ENCODE measurements around the gene RIC3.
"Not testable (repeated sequence)": the region's sequence is repeated elsewhere in the genome, so short reads cannot be mapped to it uniquely, and the experiment has no call there.

The RIC3 gene

GRCh38 chr11:8167796-8168195 lies 1.0 kb downstream of the RIC3 start:
- H3F3A ChIP-seq (ENCODE audit: control insufficient read depth, insufficient read depth), result no peaks in the 10 kb centered on the region
- H3K4me1 ChIP-seq (ENCODE audit: control insufficient read depth, low read length), result no peaks in the 10 kb centered on the region
- no peak overlapping the region for H3K4me2 ChIP-seq (ENCODE audit: low read length)
- H3K9me2 ChIP-seq (replicated peaks; ENCODE audit: control insufficient read depth, low read length), result no peaks in the 10 kb centered on the region
- H3K36me3 ChIP-seq (ENCODE audit: control insufficient read depth, low read length), result no peaks in the 10 kb centered on the region
- no peaks in the 10 kb centered on the region for H4K20me1 ChIP-seq (ENCODE audit: control insufficient read depth, insufficient read depth, low read depth, low read length)
- TF ChIP-seq CTCF (IDR thresholded peaks at IDR 0.05; ENCODE audit: low read depth, low read length, poor library complexity, severe bottlenecking) (no peak), EZH2phosphoT487 (IDR thresholded peaks at IDR 0.05; ENCODE audit: borderline replicate concordance, low read length) (no peak)
- no peak overlapping the region for H3K4me3 ChIP-seq (ENCODE audit: low read length)
- no peaks in the 10 kb centered on the region for H3K79me2 ChIP-seq (ENCODE audit: control insufficient read depth, low read length)
- no peak overlapping the region for H3K27ac ChIP-seq (ENCODE audit: low read depth, low read length)
- H3K9me3 ChIP-seq (ENCODE audit: control insufficient read depth, insufficient read depth, low read length), result no peaks in the 10 kb centered on the region
- H3K27me3 ChIP-seq (ENCODE audit: control insufficient read depth, low read length), result no peaks in the 10 kb centered on the region

- Histone ChIP-seq H3K9me3 (ENCODE audit: control insufficient read depth, insufficient read depth, low read length) (no peaks in the 10 kb centered on the region), H3K79me2 (ENCODE audit: control insufficient read depth, low read length) (no peaks in the 10 kb centered on the region), H3K4me2 (ENCODE audit: low read length) (no peak overlapping the region), H4K20me1 (ENCODE audit: control insufficient read depth, insufficient read depth, low read depth, low read length) (no peaks in the 10 kb centered on the region), H3K27ac (ENCODE audit: low read depth, low read length) (no peak overlapping the region), H3K36me3 (ENCODE audit: control insufficient read depth, low read length) (no peaks in the 10 kb centered on the region), H3K9me2 (replicated peaks; ENCODE audit: control insufficient read depth, low read length) (no peaks in the 10 kb centered on the region), H3K4me1 (ENCODE audit: control insufficient read depth, low read length) (no peaks in the 10 kb centered on the region), H3F3A (ENCODE audit: control insufficient read depth, insufficient read depth) (no peaks in the 10 kb centered on the region), H3K4me3 (ENCODE audit: low read length) (no peak overlapping the region), H3K27me3 (ENCODE audit: control insufficient read depth, low read length) (no peaks in the 10 kb centered on the region)
- TF ChIP-seq CTCF (IDR thresholded peaks at IDR 0.05; ENCODE audit: low read depth, low read length, poor library complexity, severe bottlenecking) (no peak), EZH2phosphoT487 (IDR thresholded peaks at IDR 0.05; ENCODE audit: borderline replicate concordance, low read length) (no peak)
These were observed 4.1 kb downstream of the RIC3 start for GRCh38 chr11:8164746-8165145.

GRCh38 chr11:8161627-8162304 lies 7.1 kb downstream of the RIC3 start:
- H3K4me2 ChIP-seq (ENCODE audit: low read length); H3K4me1 ChIP-seq (ENCODE audit: control insufficient read depth, low read length); H3K79me2 ChIP-seq (ENCODE audit: control insufficient read depth, low read length); H4K20me1 ChIP-seq (ENCODE audit: control insufficient read depth, insufficient read depth, low read depth, low read length); H3K36me3 ChIP-seq (ENCODE audit: control insufficient read depth, low read length); H3K9me2 ChIP-seq (replicated peaks; ENCODE audit: control insufficient read depth, low read length); H3K4me3 ChIP-seq (ENCODE audit: low read length); H3K27me3 ChIP-seq (ENCODE audit: control insufficient read depth, low read length); H3F3A ChIP-seq (ENCODE audit: control insufficient read depth, insufficient read depth); H3K27ac ChIP-seq (ENCODE audit: low read depth, low read length); H3K9me3 ChIP-seq (ENCODE audit: control insufficient read depth, insufficient read depth, low read length): not testable (repeated sequence)

- Histone ChIP-seq H3K36me3 (ENCODE audit: control insufficient read depth, low read length) (no peaks in the 10 kb centered on the region), H4K20me1 (ENCODE audit: control insufficient read depth, insufficient read depth, low read depth, low read length) (no peaks in the 10 kb centered on the region), H3F3A (ENCODE audit: control insufficient read depth, insufficient read depth) (no peaks in the 10 kb centered on the region), H3K9me3 (ENCODE audit: control insufficient read depth, insufficient read depth, low read length) (no peaks in the 10 kb centered on the region), H3K4me2 (ENCODE audit: low read length) (no peak overlapping the region), H3K9me2 (replicated peaks; ENCODE audit: control insufficient read depth, low read length) (no peaks in the 10 kb centered on the region), H3K79me2 (ENCODE audit: control insufficient read depth, low read length) (no peaks in the 10 kb centered on the region), H3K27me3 (ENCODE audit: control insufficient read depth, low read length) (no peaks in the 10 kb centered on the region), H3K27ac (ENCODE audit: low read depth, low read length) (no peak overlapping the region), H3K4me1 (ENCODE audit: control insufficient read depth, low read length) (no peaks in the 10 kb centered on the region), H3K4me3 (ENCODE audit: low read length) (no peak overlapping the region)
- no peak for TF ChIP-seq EZH2phosphoT487 (IDR thresholded peaks at IDR 0.05; ENCODE audit: borderline replicate concordance, low read length)
- TF ChIP-seq CTCF (IDR thresholded peaks at IDR 0.05; ENCODE audit: low read depth, low read length, poor library complexity, severe bottlenecking), result no peak
These were observed 11.9 kb downstream of the RIC3 start for GRCh38 chr11:8156877-8157276.

Measured in DOHH2 (cell line).